RWPE1 (cell line): ENCODE measurements around the gene BSN.
A peak's percentile ranks its signal among the peaks of the same experiment; 100 is the strongest.

Experiments
- CTCF ChIA-PET: fragments of 350-600 bp; sonication (Branson Sonifier 250); formaldehyde crosslinking; extraction: SDS; loops from one replicate; lab custom pipeline; 2021; lab: Yijun Ruan, JAX
- POLR2A ChIA-PET: fragments of 400-600 bp; formaldehyde crosslinking; extraction: SDS; loops from one replicate; lab custom pipeline; 2020; ENCODE audit warnings: antibody characterized with exemption; ENCODE audit not compliant: low non-redundant PET; lab: Yijun Ruan, JAX
- DNase-seq: peaks from one replicate; pipeline ENCODE4 v3.0.0; 2012; ENCODE audit warnings: low spot score
- H3K27ac ChIP-seq: fragments of 450-650 bp; 2 replicates; pipeline ENCODE4 v1.5.1; 2017
- TF ChIP-seq, protein P1 (sequence below): fragments of 450-650 bp; conservative IDR thresholded peaks from 2 replicates; pipeline ENCODE4 v1.5.1; 2017; ENCODE audit warnings: low read depth, mild to moderate bottlenecking

Gene BSN

GRCh38 chr3:49644684-49645083, 90.4 kb downstream of the BSN start:
- ChIA-PET POLR2A (no interaction called here), CTCF (no interaction called here)
- H3K27ac ChIP-seq = no peak overlapping the region
- DNase-seq = no peak
- TF ChIP-seq, protein P1, sequence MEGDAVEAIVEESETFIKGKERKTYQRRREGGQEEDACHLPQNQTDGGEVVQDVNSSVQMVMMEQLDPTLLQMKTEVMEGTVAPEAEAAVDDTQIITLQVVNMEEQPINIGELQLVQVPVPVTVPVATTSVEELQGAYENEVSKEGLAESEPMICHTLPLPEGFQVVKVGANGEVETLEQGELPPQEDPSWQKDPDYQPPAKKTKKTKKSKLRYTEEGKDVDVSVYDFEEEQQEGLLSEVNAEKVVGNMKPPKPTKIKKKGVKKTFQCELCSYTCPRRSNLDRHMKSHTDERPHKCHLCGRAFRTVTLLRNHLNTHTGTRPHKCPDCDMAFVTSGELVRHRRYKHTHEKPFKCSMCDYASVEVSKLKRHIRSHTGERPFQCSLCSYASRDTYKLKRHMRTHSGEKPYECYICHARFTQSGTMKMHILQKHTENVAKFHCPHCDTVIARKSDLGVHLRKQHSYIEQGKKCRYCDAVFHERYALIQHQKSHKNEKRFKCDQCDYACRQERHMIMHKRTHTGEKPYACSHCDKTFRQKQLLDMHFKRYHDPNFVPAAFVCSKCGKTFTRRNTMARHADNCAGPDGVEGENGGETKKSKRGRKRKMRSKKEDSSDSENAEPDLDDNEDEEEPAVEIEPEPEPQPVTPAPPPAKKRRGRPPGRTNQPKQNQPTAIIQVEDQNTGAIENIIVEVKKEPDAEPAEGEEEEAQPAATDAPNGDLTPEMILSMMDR = no peak

- CTCF ChIA-PET = no interaction called here
- H3K27ac ChIP-seq = no peak overlapping the region
- no peak for DNase-seq
- TF ChIP-seq, protein P1 = no peak
- POLR2A ChIA-PET = no interaction called here
Measured at GRCh38 chr3:49646236-49646635, 92.0 kb downstream of the BSN start.

DNA sequence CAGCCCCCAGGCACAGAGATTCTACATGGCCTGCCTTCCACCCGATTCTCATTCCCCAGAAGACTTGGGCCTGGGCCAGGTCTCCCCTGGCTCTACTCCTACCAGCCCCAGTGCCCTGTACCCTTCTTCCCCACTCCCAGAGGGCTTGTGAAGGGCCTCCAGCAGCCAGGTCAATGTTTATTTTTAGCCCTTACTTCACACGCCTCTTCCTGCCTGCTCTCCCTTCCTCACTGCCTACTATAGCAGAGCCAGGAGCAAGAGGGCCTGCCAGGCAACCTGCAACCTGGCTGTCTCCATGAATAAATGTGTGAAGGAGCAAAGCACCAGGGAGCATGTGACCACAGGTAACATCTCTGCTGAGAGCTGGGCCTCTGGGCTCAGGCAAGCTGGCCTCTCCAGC, 93.5 kb downstream of the BSN start:
- TF ChIP-seq, protein P1 = no peak
- POLR2A ChIA-PET = no interaction called here
- CTCF ChIA-PET = no interaction called here
- no peak for DNase-seq
- H3K27ac ChIP-seq = no peak overlapping the region

DNA sequence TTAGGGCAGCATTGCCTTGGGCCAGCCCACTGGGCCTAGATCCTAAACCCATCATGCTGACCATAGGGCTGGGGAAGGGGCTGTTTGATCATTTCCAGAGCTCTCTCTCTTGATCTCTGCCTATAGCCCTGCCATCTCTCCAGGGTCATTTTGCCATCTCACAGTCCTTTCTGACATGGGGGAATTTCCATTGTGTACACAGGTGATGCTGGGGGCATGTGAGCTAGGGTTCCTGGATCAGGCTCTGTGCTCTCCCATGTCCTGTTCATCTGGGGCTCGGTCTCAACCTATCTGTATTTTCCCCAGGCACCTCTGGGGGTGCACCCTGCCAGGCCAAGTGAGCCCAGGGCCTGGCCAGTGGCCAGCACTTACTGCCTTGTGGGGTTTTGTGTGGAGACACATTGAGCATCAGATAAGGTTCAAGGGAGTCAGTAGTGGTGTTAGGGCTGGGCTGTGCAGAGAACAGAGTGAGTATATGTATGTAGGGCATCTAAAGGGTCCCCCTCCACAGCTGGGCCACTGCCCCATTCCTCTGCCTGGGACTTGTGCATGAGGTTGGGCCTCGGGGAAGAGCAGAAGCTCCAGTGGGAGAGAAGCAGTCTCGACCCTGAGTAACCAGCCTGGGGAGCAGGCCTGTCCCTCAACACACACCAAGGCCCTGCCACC, 94.2 kb downstream of the BSN start:
- POLR2A ChIA-PET = no interaction called here

GRCh38 chr3:49649576-49649975, 95.3 kb downstream of the BSN start:
- ChIA-PET CTCF (no interaction called here), POLR2A (no interaction called here)
- DNase-seq = no peak
- H3K27ac ChIP-seq = peak overlapping the region; percentile 15; the same call in 1 of the 2 replicates
- TF ChIP-seq, protein P1 = no peak

More for the DNA sequence above, 94.2 kb downstream of the BSN start:
- H3K27ac ChIP-seq = no peak overlapping the region
- TF ChIP-seq, protein P1 = no peak
- no peak for DNase-seq
- CTCF ChIA-PET = no interaction called here

GRCh38 chr3:49650177-49650576, 95.9 kb downstream of the BSN start:
- TF ChIP-seq, protein P1 = no peak
- CTCF ChIA-PET = no interaction called here
- no peak for DNase-seq
- H3K27ac ChIP-seq = no peak overlapping the region
- POLR2A ChIA-PET = no interaction called here

GRCh38 chr3:49650637-49651036, 96.4 kb downstream of the BSN start:
- H3K27ac ChIP-seq = no peak overlapping the region
- no peak for DNase-seq
- TF ChIP-seq, protein P1 = no peak
- ChIA-PET CTCF (no interaction called here), POLR2A (no interaction called here)
